ENCODE data around the gene FRMD4A. TPM values are rescaled to one million over a fixed set of nuclear protein-coding genes. Genes with fewer than 3 reads are reported as not detected.

FRMD4A gene
- total RNA-seq, 1 donor from 2014 or later: 20.2 TPM

GRCh38 chr10:14191871-14192270, 138.9 kb downstream of the FRMD4A start:
- no peaks in the 10 kb centered on the region for H3K27me3 ChIP-seq
- no peak overlapping the region for H3K9ac ChIP-seq
- H3K4me1 Mint-ChIP-seq: peaks cover 46% of the 10 kb centered on the region
- DNase-seq (ENCODE audit: low spot score): no peak
- no peak overlapping the region for H3K27ac Mint-ChIP-seq
- H3K4me3 ChIP-seq: no peak overlapping the region
- H3K4me3 Mint-ChIP-seq: no peak overlapping the region
- H4K20me1 ChIP-seq (ENCODE audit: low read depth): no peaks in the 10 kb centered on the region
- TF ChIP-seq CTCF (IDR thresholded peaks at IDR 0.05): no peak
- no peak for TF ChIP-seq EZH2phosphoT487 (IDR thresholded peaks at IDR 0.05)
- no peak for TF ChIP-seq EZH2 (IDR thresholded peaks at IDR 0.05)
- H3K4me1 ChIP-seq: no peaks in the 10 kb centered on the region
- no peak overlapping the region for H3K27ac ChIP-seq
- no peak overlapping the region for H2AFZ ChIP-seq (replicated peaks)
- H3K4me2 ChIP-seq: no peak overlapping the region
- no peaks in the 10 kb centered on the region for H3K36me3 ChIP-seq
- no peaks in the 10 kb centered on the region for H3F3A ChIP-seq (ENCODE audit: low read depth)
- no peaks in the 10 kb centered on the region for H3K9me3 Mint-ChIP-seq
- no peaks in the 10 kb centered on the region for H3K79me2 ChIP-seq (ENCODE audit: low read depth)
- no peaks in the 10 kb centered on the region for H3K9me3 ChIP-seq (ENCODE audit: low read depth)
- no peaks in the 10 kb centered on the region for H3K36me3 Mint-ChIP-seq
- H3K27me3 Mint-ChIP-seq (ENCODE audit: insufficient read depth, low read depth): peaks cover 2% of the 10 kb centered on the region

GRCh38 chr10:14191407-14191806, 139.3 kb downstream of the FRMD4A start:
- Histone ChIP-seq H3K4me1 (no peaks in the 10 kb centered on the region), H3K4me3 (no peak overlapping the region), H3K36me3 (no peaks in the 10 kb centered on the region), H4K20me1 (ENCODE audit: low read depth) (no peaks in the 10 kb centered on the region), H2AFZ (replicated peaks) (peak overlapping the region; percentile 17), H3F3A (ENCODE audit: low read depth) (peaks cover 3% of the 10 kb centered on the region), H3K79me2 (ENCODE audit: low read depth) (no peaks in the 10 kb centered on the region), H3K4me2 (no peak overlapping the region), H3K27ac (no peak overlapping the region), H3K9me3 (ENCODE audit: low read depth) (no peaks in the 10 kb centered on the region), H3K27me3 (no peaks in the 10 kb centered on the region), H3K9ac (no peak overlapping the region)
- H3K4me1 Mint-ChIP-seq: peaks cover 43% of the 10 kb centered on the region
- TF ChIP-seq EZH2 (IDR thresholded peaks at IDR 0.05): no peak
- TF ChIP-seq CTCF (IDR thresholded peaks at IDR 0.05): no peak
- TF ChIP-seq EZH2phosphoT487 (IDR thresholded peaks at IDR 0.05): no peak
- H3K27ac Mint-ChIP-seq: peak overlapping the region; percentile 36
- no peak for DNase-seq (ENCODE audit: low spot score)
- no peak overlapping the region for H3K4me3 Mint-ChIP-seq
- H3K36me3 Mint-ChIP-seq: no peaks in the 10 kb centered on the region
- no peaks in the 10 kb centered on the region for H3K9me3 Mint-ChIP-seq
- peaks cover 2% of the 10 kb centered on the region for H3K27me3 Mint-ChIP-seq (ENCODE audit: insufficient read depth, low read depth)

- Mint-ChIP-seq H3K27ac (no peak overlapping the region), H3K9me3 (no peaks in the 10 kb centered on the region), H3K27me3 (ENCODE audit: insufficient read depth, low read depth) (peaks cover 4% of the 10 kb centered on the region), H3K36me3 (no peaks in the 10 kb centered on the region), H3K4me1 (peaks cover 37% of the 10 kb centered on the region), H3K4me3 (no peak overlapping the region)
- Histone ChIP-seq H4K20me1 (ENCODE audit: low read depth) (no peaks in the 10 kb centered on the region), H3K4me3 (no peak overlapping the region), H3F3A (ENCODE audit: low read depth) (peaks cover 9% of the 10 kb centered on the region), H3K27me3 (no peaks in the 10 kb centered on the region), H3K36me3 (no peaks in the 10 kb centered on the region), H2AFZ (replicated peaks) (no peak overlapping the region), H3K4me1 (no peaks in the 10 kb centered on the region), H3K9me3 (ENCODE audit: low read depth) (no peaks in the 10 kb centered on the region), H3K4me2 (no peak overlapping the region), H3K27ac (no peak overlapping the region), H3K79me2 (ENCODE audit: low read depth) (no peaks in the 10 kb centered on the region), H3K9ac (no peak overlapping the region)
- no peak for TF ChIP-seq CTCF (IDR thresholded peaks at IDR 0.05)
- TF ChIP-seq EZH2phosphoT487 (IDR thresholded peaks at IDR 0.05): no peak
- no peak for TF ChIP-seq EZH2 (IDR thresholded peaks at IDR 0.05)
- no peak for DNase-seq (ENCODE audit: low spot score)
Observed at GRCh38 chr10:14190702-14191101, 140.0 kb downstream of the FRMD4A start.

Measured in neural progenitor cell (in vitro differentiated cells).